Liver (tissue), 9 donors: ENCODE measurements around the gene P4HB. TPM values are rescaled to one million over a fixed set of nuclear protein-coding genes. Genes with fewer than 3 reads are reported as not detected.

Source experiments
- DNase-seq: peaks from one replicate; pipeline ENCODE4 v3.0.0-alpha.2; 2017; ENCODE audit warnings: low spot score
- H3K27ac ChIP-seq, 2 donors: one replicate each; pipeline ENCODE4 v1.7.0; 2013; ENCODE audit warnings: inconsistent platforms in 2 of 2, low read length in 2 of 2, control low read depth in 1 of 2, low read depth in 1 of 2, mild to moderate bottlenecking in 1 of 2
- H3K27me3 ChIP-seq, 4 donors: one replicate each; pipeline versions ENCODE4 v1.6.1 to v1.7.0; 2013; ENCODE audit warnings: low read length in 3 of 4, inconsistent platforms in 1 of 4, mild to moderate bottlenecking in 1 of 4, moderate library complexity in 1 of 4; ENCODE audit not compliant: control insufficient read depth in 4 of 4, insufficient read depth in 4 of 4
- H3K36me3 ChIP-seq, 4 donors: one replicate each; pipeline versions ENCODE4 v1.6.1 to v1.7.0; 2013; ENCODE audit warnings: low read length in 3 of 4, mild to moderate bottlenecking in 3 of 4, low read depth in 1 of 4, moderate library complexity in 1 of 4; ENCODE audit not compliant: control insufficient read depth in 4 of 4, insufficient read depth in 3 of 4
- H3K4me1 ChIP-seq, 4 donors: one replicate each; pipeline versions ENCODE4 v1.6.1 to v1.7.0; 2013; ENCODE audit warnings: low read length in 3 of 4, mild to moderate bottlenecking in 3 of 4, moderate library complexity in 1 of 4; ENCODE audit not compliant: control insufficient read depth in 4 of 4, insufficient read depth in 4 of 4
- H3K4me3 ChIP-seq, 3 donors: one replicate each; pipeline versions ENCODE4 v1.6.1 to v1.7.0; 2013; ENCODE audit warnings: low read length in 3 of 3, control low read depth in 1 of 3, low read depth in 1 of 3, mild to moderate bottlenecking in 1 of 3
- H3K9ac ChIP-seq, 2 donors: one replicate each; pipeline ENCODE4 v1.7.0; 2013; ENCODE audit warnings: low read length in 2 of 2, mild to moderate bottlenecking in 2 of 2, moderate library complexity in 2 of 2, control low read depth in 1 of 2, low read depth in 1 of 2
- H3K9me3 ChIP-seq, 4 donors: one replicate each; pipeline versions ENCODE4 v1.6.1 to v1.7.0; 2013; ENCODE audit warnings: low read length in 3 of 4; ENCODE audit not compliant: control insufficient read depth in 4 of 4
- ATF3 ChIP-seq: IDR thresholded peaks from 2 replicates; pipeline ENCODE4 v1.6.1; 2016; ENCODE audit warnings: antibody characterized with exemption
- CTCF ChIP-seq: fragments of 150-350 bp; IDR thresholded peaks from 2 replicates; pipeline ENCODE4 v1.5.1; 2017; ENCODE audit warnings: improper control_type of control experiment, low read depth, low read length; ENCODE audit not compliant: missing input control
- EGR1 ChIP-seq, 2 donors: IDR thresholded peaks; 2 replicates each; pipeline ENCODE4 v1.6.1; 2016 to 2018; ENCODE audit warnings: antibody characterized with exemption in 2 of 2, low read depth in 2 of 2
- FOXA1 ChIP-seq: IDR thresholded peaks from 2 replicates; pipeline ENCODE4 v1.6.1; 2016; ENCODE audit warnings: antibody characterized with exemption
- FOXA2 ChIP-seq: IDR thresholded peaks from 2 replicates; pipeline ENCODE4 v1.6.1; 2016; ENCODE audit warnings: antibody characterized with exemption
- GABPA ChIP-seq, 2 donors: IDR thresholded peaks in 1 of 2; conservative IDR thresholded peaks in 1 of 2; 2 replicates each; pipeline ENCODE4 v1.6.1; 2016; ENCODE audit warnings: antibody characterized with exemption in 2 of 2, mild to moderate bottlenecking in 1 of 2, moderate library complexity in 1 of 2
- HNF4A ChIP-seq, 2 donors: conservative IDR thresholded peaks; 2 replicates each; pipeline ENCODE4 v1.6.1; 2016; ENCODE audit warnings: antibody characterized with exemption in 2 of 2, mild to moderate bottlenecking in 2 of 2
- HNF4G ChIP-seq: IDR thresholded peaks from 2 replicates; pipeline ENCODE4 v1.6.1; 2016; ENCODE audit warnings: antibody characterized with exemption
- JUND ChIP-seq, 2 donors: IDR thresholded peaks; 2 replicates each; pipeline ENCODE4 v1.6.1; 2016; ENCODE audit warnings: antibody characterized with exemption in 2 of 2
- MAX ChIP-seq: IDR thresholded peaks from 2 replicates; pipeline ENCODE4 v1.6.1; 2016; ENCODE audit warnings: antibody characterized with exemption
- NR2F2 ChIP-seq: IDR thresholded peaks from 2 replicates; pipeline ENCODE4 v1.6.1; 2016; ENCODE audit warnings: antibody characterized with exemption
- RAD21 ChIP-seq, 2 donors: IDR thresholded peaks; 2 replicates each; pipeline ENCODE4 v1.6.1; 2016; ENCODE audit warnings: antibody characterized with exemption in 2 of 2, mild to moderate bottlenecking in 2 of 2
- REST ChIP-seq: IDR thresholded peaks from 2 replicates; pipeline ENCODE4 v1.6.1; 2016; ENCODE audit warnings: antibody characterized with exemption, mild to moderate bottlenecking
- RXRA ChIP-seq, 2 donors: IDR thresholded peaks; 2 replicates each; pipeline ENCODE4 v1.6.1; 2017 to 2018; ENCODE audit warnings: antibody characterized with exemption in 2 of 2, mild to moderate bottlenecking in 1 of 2
- SP1 ChIP-seq: IDR thresholded peaks from 2 replicates; pipeline ENCODE4 v1.6.1; 2018; ENCODE audit warnings: antibody characterized with exemption, mild to moderate bottlenecking
- TAF1 ChIP-seq: conservative IDR thresholded peaks from 2 replicates; pipeline ENCODE4 v1.6.1; 2016; ENCODE audit warnings: antibody characterized with exemption, mild to moderate bottlenecking
- YY1 ChIP-seq: IDR thresholded peaks from 2 replicates; pipeline ENCODE4 v1.6.1; 2016; ENCODE audit warnings: antibody characterized with exemption, mild to moderate bottlenecking
- ZBTB33 ChIP-seq: IDR thresholded peaks from 2 replicates; pipeline ENCODE4 v1.6.1; 2016; ENCODE audit warnings: antibody characterized with exemption
- WGBS: extraction: QIAGEN DNeasy Blood & Tissue Kit; methylation state at CpG from one replicate; pipeline ENCODE4 v1.1.7; 2013; 5-methylcytosine and 5-hydroxymethylcytosine counted together
- polyA plus RNA-seq, 2 donors: library from polyadenylated mRNA; stranded (reverse) in 1 of 2; unstranded in 1 of 2; fragments of 200-250 nt in 1 of 2; fragments of >200 nt in 1 of 2; fragmentation: Nextera tagmentation in 1 of 2; extraction: Ambion mirVana in 1 of 2; gene quantifications; one replicate each; pipeline versions ENCODE4 v1.2.1 to v1.2.3, GENCODE V29; 2013 to 2015
- total RNA-seq, 2 donors: library from RNA; depleted of rRNA; stranded (reverse); fragments of >200 nt; gene quantifications; one replicate each; pipeline ENCODE4 v1.2.3, GENCODE V29; 2014
- donor health status: healthy.
- donor health status: healthy.
- donor health status: healthy.
- donor health status: healthy.
- donor health status: healthy.

The P4HB gene
- total and polyA plus RNA-seq, 4 donors: 1,000 to 3,361 (median 1,576) TPM

- no peak for TF ChIP-seq ZBTB33
- TF ChIP-seq EGR1 (IDR thresholded peaks at IDR 0.05; ENCODE audit: low read depth in 2 of 2): no peak
- no peak for TF ChIP-seq JUND (IDR thresholded peaks at IDR 0.05)
- no peak for TF ChIP-seq FOXA1
- TF ChIP-seq RAD21 (IDR thresholded peaks at IDR 0.05): no peak
- peak; percentile 69 to 70 for TF ChIP-seq RXRA (IDR thresholded peaks at IDR 0.05)
- TF ChIP-seq TAF1: no peak
- TF ChIP-seq FOXA2: peak; percentile 11
- TF ChIP-seq YY1: no peak
- TF ChIP-seq CTCF: no peak
These were observed 55.6 kb downstream of the P4HB start (continued) for GRCh38 chr17:81804559-81805399.

GRCh38 chr17:81803728-81804558 lies 56.4 kb downstream of the P4HB start, which contains the start of gene GCGR:
Gene GCGR (plus strand): TSS chr17:81804150. CDS start chr17:81809019, 4,869 bp downstream.
- H3K9ac ChIP-seq: peak within 1 kb of the TSS in 1 of 2 donors; percentile 7
- no peak for TF ChIP-seq NR2F2
- TF ChIP-seq GABPA (IDR thresholded peaks at IDR 0.05 in 1 of 2, conservative IDR thresholded peaks at IDR 0.05 in 1 of 2): no peak
- TF ChIP-seq EGR1 (IDR thresholded peaks at IDR 0.05; ENCODE audit: low read depth in 2 of 2): no peak
- no peak for TF ChIP-seq YY1
- no peak for TF ChIP-seq FOXA2
- no peak for TF ChIP-seq RAD21 (IDR thresholded peaks at IDR 0.05)
- no peak for TF ChIP-seq RXRA (IDR thresholded peaks at IDR 0.05)
- no peak for TF ChIP-seq ATF3
- no peak for TF ChIP-seq HNF4A (conservative IDR thresholded peaks at IDR 0.05)
- no peak for TF ChIP-seq ZBTB33
- TF ChIP-seq CTCF: no peak
- TF ChIP-seq REST: no peak
- no peak for TF ChIP-seq HNF4G
- no peak for TF ChIP-seq MAX
- TF ChIP-seq FOXA1: no peak
- TF ChIP-seq JUND (IDR thresholded peaks at IDR 0.05): no peak
- TF ChIP-seq TAF1: no peak
- no peak for TF ChIP-seq SP1
- WGBS: 2% methylated on average over 110 of the region's 110 CpGs
- H3K4me1 ChIP-seq: peaks cover 14 to 26% (median 21%) of the 10 kb centered on the region in 4 donors
- peaks cover 0 to 2% (median 0%) of the 10 kb centered on the region in 4 donors for H3K27me3 ChIP-seq
- H3K4me3 ChIP-seq: peak within 1 kb of the TSS; percentile 66 to 90 (median 75)
- peak within 1 kb of the TSS; percentile 78 to 80 for H3K27ac ChIP-seq
- H3K36me3 ChIP-seq: peaks cover 0 to 3% (median 0%) of the 10 kb centered on the region in 4 donors
- H3K9me3 ChIP-seq: no peaks in the 10 kb centered on the region
- DNase-seq: no peak
